HG03342 (cell line): ENCODE data around the gene GNG8.

Experiments
- ATAC-seq: cut with Tn5 transposase; IDR thresholded peaks from one replicate; pipeline ENCODE4 v1.9.1; 2021; ENCODE audit warnings: mild to moderate bottlenecking, moderate library complexity; ENCODE audit not compliant: unreplicated experiment

The GNG8 gene

GRCh38 chr19:46635920-46636761 is at the start of gene GNG8:
Gene GNG8, minus strand, starts transcription at chr19:46636202. Its CDS starts 1,520 bp downstream, at chr19:46634682.
- ATAC-seq, result no peak

GRCh38 chr19:46685189-46685588 is 49.2 kb upstream of the GNG8 start:
- no peak for ATAC-seq

GRCh38 chr19:46678110-46678732 is 42.2 kb upstream of the GNG8 start:
- no peak for ATAC-seq

- no peak for ATAC-seq
Observed at GRCh38 chr19:46674416-46675178, 38.6 kb upstream of the GNG8 start.

GRCh38 chr19:46670813-46671212 is 34.8 kb upstream of the GNG8 start:
- ATAC-seq, result no peak

GRCh38 chr19:46668662-46669061 is 32.7 kb upstream of the GNG8 start:
- ATAC-seq, result no peak

- no peak for ATAC-seq
Observed at GRCh38 chr19:46665072-46665471, 29.1 kb upstream of the GNG8 start.

- no peak for ATAC-seq
Observed at GRCh38 chr19:46661735-46662592, 26.0 kb upstream of the GNG8 start.

GRCh38 chr19:46661020-46661731 is 25.2 kb upstream of the GNG8 start, which contains the start of gene DACT3:
Gene DACT3, minus strand, starts transcription at chr19:46661182. Its CDS starts 118 bp downstream, at chr19:46661064.
- ATAC-seq, result peak; percentile 90

GRCh38 chr19:46660551-46661019 is 24.6 kb upstream of the GNG8 start:
- no peak for ATAC-seq

GRCh38 chr19:46660008-46660517 is 24.1 kb upstream of the GNG8 start:
- ATAC-seq, result no peak

- ATAC-seq, result no peak
Observed at GRCh38 chr19:46659151-46660007, 23.4 kb upstream of the GNG8 start.

GRCh38 chr19:46656541-46656940 is 20.5 kb upstream of the GNG8 start:
- ATAC-seq, result no peak

GRCh38 chr19:46654621-46655152 is 18.7 kb upstream of the GNG8 start:
- no peak for ATAC-seq

GRCh38 chr19:46650445-46650844 is 14.4 kb upstream of the GNG8 start:
- no peak for ATAC-seq

- no peak for ATAC-seq
Observed at GRCh38 chr19:46648961-46649960, 13.3 kb upstream of the GNG8 start.
